K562 (cell line): Measurements from ENCODE around the gene PCDH9. TPM values are rescaled to one million over a fixed set of nuclear protein-coding genes. Genes with fewer than 3 reads are reported as not detected.

Experiments
- ATAC-seq: fragments of 200-7000 bp; cut with Tn5 transposase; 3 replicates; pipeline ENCODE4 v1.9.1; 2020; ENCODE audit warnings: moderate library complexity
- BruUV-seq: library from RNA; stranded (reverse); fragments of 400-500 nt; replicated peaks from 2 replicates; lab custom pipeline; 2021; lab: Mats Ljungman, UMichigan
- CTCF ChIA-PET: fragments of 300-600 bp; formaldehyde crosslinking; extraction: SDS; loops from one replicate; lab custom pipeline; 2021; ENCODE audit warnings: low intra/inter-chr PET ratio; lab: Yijun Ruan, JAX
- POLR2A ChIA-PET: fragments of 300-600, 350-650 bp; sonication (Branson Sonifier 250); formaldehyde crosslinking; extraction: SDS; loops from one replicate; lab custom pipeline; 2021; ENCODE audit warnings: antibody characterized with exemption, inconsistent platforms; lab: Yijun Ruan, JAX
- DNase-seq, 4 experiments: peaks; one replicate each; pipeline versions ENCODE4 v3.0.0 to v3.0.0-alpha.2; 2011 to 2018; ENCODE audit warnings: low spot score in 3 of 4, mixed read lengths in 3 of 4; ENCODE audit errors: extremely low read depth in 1 of 4
- FAIRE-seq: peaks from 2 replicates; lab custom pipeline; 2011; peaks lifted over from hg19 to GRCh38; lab: Jason Lieb, UNC
- H2AFZ ChIP-seq: 2 replicates; pipeline ENCODE4 v1.6.0; 2011; ENCODE audit warnings: low read depth, low read length, control low read depth, inconsistent platforms
- H3K27ac ChIP-seq: fragments of 200-600 bp; 3 replicates; pipeline ENCODE4 v1.8.0; 2011; ENCODE audit warnings: low read depth, mild to moderate bottlenecking, control low read depth, inconsistent platforms, low read length, moderate library complexity, mixed read lengths; ENCODE audit errors: extremely low read depth
- H3K27me3 ChIP-seq, 2 experiments: fragments of 300-600 bp in 1 of 2; 2 replicates in 1 of 2; 3 replicates in 1 of 2; pipeline versions ENCODE4 v1.6.0 to v1.8.0; 2011; ENCODE audit warnings: inconsistent platforms in 2 of 2, low read length in 2 of 2, mild to moderate bottlenecking in 1 of 2, mixed read lengths in 1 of 2, moderate library complexity in 1 of 2; ENCODE audit not compliant: control insufficient read depth in 2 of 2, insufficient read depth in 2 of 2
- H3K36me3 ChIP-seq: fragments of 300-600 bp; 3 replicates; pipeline ENCODE4 v1.8.0; 2011; ENCODE audit warnings: mild to moderate bottlenecking, low read length, inconsistent platforms; ENCODE audit not compliant: control insufficient read depth, insufficient read depth
- H3K4me1 ChIP-seq, 2 experiments: fragments of 200-600 bp in 1 of 2; replicated peaks in 1 of 2; 2 replicates in 1 of 2; 3 replicates in 1 of 2; pipeline versions ENCODE4 v1.5.1 to v1.8.0; 2011; ENCODE audit warnings: inconsistent platforms in 2 of 2, low read length in 2 of 2, mild to moderate bottlenecking in 1 of 2, mixed read lengths in 1 of 2, moderate library complexity in 1 of 2; ENCODE audit not compliant: control insufficient read depth in 2 of 2, insufficient read depth in 2 of 2
- H3K4me2 ChIP-seq: 2 replicates; pipeline ENCODE4 v1.6.1; 2011; ENCODE audit warnings: low read length, control low read depth, inconsistent platforms, mixed read lengths; ENCODE audit not compliant: insufficient read depth
- H3K4me3 ChIP-seq: fragments of 200-600 bp; sonication (generic), shearing (Covaris generic); 2 replicates; pipeline ENCODE4 v1.5.1; 2016; ENCODE audit warnings: control low read depth, inconsistent platforms
- H3K79me2 ChIP-seq: fragments of 200-600 bp; 3 replicates; pipeline ENCODE4 v1.8.0; 2011; ENCODE audit warnings: low read length, inconsistent platforms; ENCODE audit not compliant: control insufficient read depth, insufficient read depth
- H3K9ac ChIP-seq, 2 experiments: 2 replicates each; pipeline versions ENCODE4 v1.6.0 to v1.6.1; 2011; ENCODE audit warnings: low read depth in 2 of 2, low read length in 2 of 2, control low read depth in 1 of 2, inconsistent platforms in 1 of 2, mild to moderate bottlenecking in 1 of 2, mixed read lengths in 1 of 2; ENCODE audit not compliant: insufficient read depth in 1 of 2
- H3K9me1 ChIP-seq: one replicate; pipeline ENCODE4 v1.6.0; 2011; ENCODE audit warnings: inconsistent platforms, mild to moderate bottlenecking, low read length, moderate library complexity; ENCODE audit not compliant: control insufficient read depth, insufficient read depth
- H3K9me3 ChIP-seq: replicated peaks from 2 replicates; pipeline ENCODE4 v1.5.1; 2011; ENCODE audit warnings: low read depth, low read length, inconsistent platforms; ENCODE audit not compliant: control insufficient read depth, insufficient read depth
- H4K20me1 ChIP-seq: replicated peaks from 2 replicates; pipeline ENCODE4 v1.6.1; 2011; ENCODE audit warnings: low read length, inconsistent platforms, mixed read lengths; ENCODE audit not compliant: control insufficient read depth, insufficient read depth
- CHD7 ChIP-seq: fragments of 200-600 bp; sonication (generic); IDR thresholded peaks from one replicate; pipeline ENCODE4 v1.6.1; 2012; ENCODE audit warnings: mild to moderate bottlenecking, low read depth, low read length, inconsistent platforms
- CXXC5 ChIP-seq: fragments of 250-450 bp; sonication (Bioruptor Pico); IDR thresholded peaks from 2 replicates; pipeline ENCODE4 v1.8.0; 2022; ENCODE audit warnings: inconsistent platforms, mild to moderate bottlenecking, moderate library complexity
- HNRNPK ChIP-seq: fragments of 200-400 bp; formaldehyde crosslinking; IDR thresholded peaks from one replicate; pipeline ENCODE4 v1.6.1; 2018; ENCODE audit warnings: mild to moderate bottlenecking, low read depth, low read length; ENCODE audit not compliant: poor library complexity, severe bottlenecking
- IRF9 ChIP-seq: fragments of 450-650 bp; IDR thresholded peaks from 2 replicates; pipeline ENCODE4 v1.6.1; 2016; ENCODE audit warnings: missing biosample characterization, missing genetic modification characterization
- MXI1 ChIP-seq: IDR thresholded peaks from 2 replicates; pipeline ENCODE4 v1.6.1; 2011; ENCODE audit warnings: low read depth, mild to moderate bottlenecking, improper control_type of control experiment, low read length
- NFE2 ChIP-seq: IDR thresholded peaks from 2 replicates; pipeline ENCODE4 v1.6.1; 2014; ENCODE audit warnings: antibody characterized with exemption, low read depth
- PURB ChIP-seq: sonication (generic); formaldehyde crosslinking; IDR thresholded peaks from 2 replicates; pipeline ENCODE4 v1.9.0; 2021; ENCODE audit warnings: low read depth, mild to moderate bottlenecking, missing genetic modification reagents
- RBM22 ChIP-seq: fragments of 200-400 bp; formaldehyde crosslinking; IDR thresholded peaks from 2 replicates; pipeline ENCODE4 v1.6.1; 2018; ENCODE audit warnings: low read length, low read depth; ENCODE audit not compliant: poor library complexity, severe bottlenecking
- STAG1 ChIP-seq: sonication (generic); formaldehyde crosslinking; IDR thresholded peaks from 2 replicates; pipeline ENCODE4 v1.5.0; 2020; ENCODE audit warnings: missing genetic modification reagents, borderline replicate concordance
- SUPT5H ChIP-seq: fragments of 450-650 bp; IDR thresholded peaks from 2 replicates; pipeline ENCODE4 v1.6.1; 2016
- ZBED1 ChIP-seq: IDR thresholded peaks from 2 replicates; pipeline ENCODE4 v1.6.1; 2014
- ZFP1 ChIP-seq: fragments of 450-650 bp; formaldehyde crosslinking; IDR thresholded peaks from 2 replicates; pipeline ENCODE4 v1.4.0; 2020; ENCODE audit warnings: mild to moderate bottlenecking, mixed read lengths
- WGBS: fragments of 100-300 bp; shearing (Covaris generic); methylation state at CpG from one replicate; pipeline ENCODE4 v1.1.6; 2016; ENCODE audit warnings: low coverage, mixed read lengths; ENCODE audit not compliant: insufficient coverage; ENCODE audit errors: missing lambda C conversion rate; 5-methylcytosine and 5-hydroxymethylcytosine counted together
- in situ Hi-C: fragments of 300-500 bp; cut with MboI; formaldehyde crosslinking; loops from 4 replicates; pipeline ENCODE4 v1.15.0; 2018; ENCODE audit warnings: inconsistent platforms, mixed read lengths
- intact Hi-C: fragments of 100-400 bp; cut with micrococcal nuclease; formaldehyde crosslinking; loops from 2 replicates; pipeline ENCODE4 v1.14.2; 2022
- polyA plus RNA-seq, 8 experiments: library from polyadenylated mRNA; depleted of rRNA in 4 of 8; stranded (reverse) in 5 of 8; unstranded in 3 of 8; fragments of >200 nt; fragmentation: Nextera tagmentation in 2 of 8; fragmentation: Illumina TruSeq in 1 of 8; extraction: Ambion mirVana in 2 of 8; extraction: Trizol in 1 of 8; gene quantifications; 2 replicates each; pipeline versions ENCODE4 v1.2.1 to v1.2.3, GENCODE V29; 2011 to 2014; ENCODE audit warnings: inconsistent platforms in 1 of 8, missing spikeins in 1 of 8
- total RNA-seq, 7 experiments: library from RNA; depleted of rRNA in 6 of 7; stranded (reverse); fragments of >200 nt in 6 of 7; fragmentation: Illumina TruSeq in 2 of 7; extraction: Trizol in 2 of 7; gene quantifications; 2 replicates each; pipeline versions ENCODE4 v1.2.1 to v1.2.3, GENCODE V29; 2011 to 2021; ENCODE audit warnings: low replicate concordance in 1 of 7

Gene PCDH9
- total and polyA plus RNA-seq, 9 of the 15 experiments (the other 6 are each of a cell fraction or from before 2014, with no cell fraction given), result 1.1 to 6.7 (median 4.9) TPM

- intact Hi-C loops, result no loop called here
- Histone ChIP-seq H3K4me3 (no peak overlapping the region), H3K79me2 (no peaks in the 10 kb centered on the region), H3K27ac (no peak overlapping the region), H3K27me3 (no peaks in the 10 kb centered on the region), H3K4me2 (no peak overlapping the region), H3K9me1 (no peaks in the 10 kb centered on the region), H4K20me1 (no peaks in the 10 kb centered on the region), H3K4me1 (0 out of 5 replicates have a peak, but pooled peaks cover 0 to 2% of the 10 kb centered on the region in 2 experiments), H3K36me3 (no peaks in the 10 kb centered on the region), H3K9me3 (no peaks in the 10 kb centered on the region), H3K9ac (no peak overlapping the region), H2AFZ (no peak overlapping the region)
- BruUV-seq, result no TSS peak
- DNase-seq (no peak), FAIRE-seq (no peak), ATAC-seq (no peak)
- ChIA-PET CTCF (no interaction called here), POLR2A (no interaction called here)
- in situ Hi-C loops, result no loop called here
- 25% methylated on average over 1 of the region's 1 CpG for WGBS
- TF ChIP-seq MXI1 (no peak), SUPT5H (no peak), STAG1 (CRISPR knock-in tag) (no peak), HNRNPK (no peak), PURB (CRISPR knock-in tag) (no peak), CHD7 (no peak), RBM22 (no peak), NFE2 (no peak), ZFP1 (CRISPR knock-in tag) (no peak), CXXC5 (no peak), ZBED1 (no peak), IRF9 (tag) (no peak)
Measured at GRCh38 chr13:67145950-67146349, 84.2 kb downstream of the PCDH9 start.
